ENCODE results near the gene XPR1.

XPR1 gene

DNA sequence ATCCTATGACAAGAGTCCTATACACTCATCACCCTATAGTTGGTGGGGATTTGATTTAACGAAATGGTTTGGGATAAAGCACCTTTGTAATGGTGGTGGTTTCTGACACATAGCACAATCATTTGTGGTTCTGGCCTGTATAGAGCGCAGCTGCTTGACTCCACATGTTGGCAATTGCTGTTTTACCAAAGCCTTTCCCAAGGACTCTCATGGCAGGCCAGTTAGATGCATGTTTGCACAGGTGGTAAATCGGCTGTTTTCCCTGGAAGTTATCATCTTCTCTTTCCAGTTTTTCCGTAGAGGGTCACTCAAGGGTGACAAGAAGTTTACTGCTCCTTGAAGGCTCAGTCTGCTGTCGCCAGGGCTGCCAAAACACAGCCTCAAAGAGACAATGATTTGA, 17.1 kb upstream of the XPR1 start:
- no peak for TF ChIP-seq TAF1 (IDR thresholded peaks at IDR 0.05; ENCODE audit: low read depth)
- TF ChIP-seq NFIC (IDR thresholded peaks at IDR 0.05): no peak
- no peak for TF ChIP-seq EGR1 (IDR thresholded peaks at IDR 0.05)
- TF ChIP-seq, protein P1, sequence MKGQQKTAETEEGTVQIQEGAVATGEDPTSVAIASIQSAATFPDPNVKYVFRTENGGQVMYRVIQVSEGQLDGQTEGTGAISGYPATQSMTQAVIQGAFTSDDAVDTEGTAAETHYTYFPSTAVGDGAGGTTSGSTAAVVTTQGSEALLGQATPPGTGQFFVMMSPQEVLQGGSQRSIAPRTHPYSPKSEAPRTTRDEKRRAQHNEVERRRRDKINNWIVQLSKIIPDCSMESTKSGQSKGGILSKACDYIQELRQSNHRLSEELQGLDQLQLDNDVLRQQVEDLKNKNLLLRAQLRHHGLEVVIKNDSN (IDR thresholded peaks at IDR 0.05): no peak
- no peak for TF ChIP-seq FOXM1 (IDR thresholded peaks at IDR 0.05; ENCODE audit: borderline replicate concordance, low read depth)
- TF ChIP-seq CREB1 (IDR thresholded peaks at IDR 0.05; ENCODE audit: low read depth): no peak
- TF ChIP-seq, protein P2, sequence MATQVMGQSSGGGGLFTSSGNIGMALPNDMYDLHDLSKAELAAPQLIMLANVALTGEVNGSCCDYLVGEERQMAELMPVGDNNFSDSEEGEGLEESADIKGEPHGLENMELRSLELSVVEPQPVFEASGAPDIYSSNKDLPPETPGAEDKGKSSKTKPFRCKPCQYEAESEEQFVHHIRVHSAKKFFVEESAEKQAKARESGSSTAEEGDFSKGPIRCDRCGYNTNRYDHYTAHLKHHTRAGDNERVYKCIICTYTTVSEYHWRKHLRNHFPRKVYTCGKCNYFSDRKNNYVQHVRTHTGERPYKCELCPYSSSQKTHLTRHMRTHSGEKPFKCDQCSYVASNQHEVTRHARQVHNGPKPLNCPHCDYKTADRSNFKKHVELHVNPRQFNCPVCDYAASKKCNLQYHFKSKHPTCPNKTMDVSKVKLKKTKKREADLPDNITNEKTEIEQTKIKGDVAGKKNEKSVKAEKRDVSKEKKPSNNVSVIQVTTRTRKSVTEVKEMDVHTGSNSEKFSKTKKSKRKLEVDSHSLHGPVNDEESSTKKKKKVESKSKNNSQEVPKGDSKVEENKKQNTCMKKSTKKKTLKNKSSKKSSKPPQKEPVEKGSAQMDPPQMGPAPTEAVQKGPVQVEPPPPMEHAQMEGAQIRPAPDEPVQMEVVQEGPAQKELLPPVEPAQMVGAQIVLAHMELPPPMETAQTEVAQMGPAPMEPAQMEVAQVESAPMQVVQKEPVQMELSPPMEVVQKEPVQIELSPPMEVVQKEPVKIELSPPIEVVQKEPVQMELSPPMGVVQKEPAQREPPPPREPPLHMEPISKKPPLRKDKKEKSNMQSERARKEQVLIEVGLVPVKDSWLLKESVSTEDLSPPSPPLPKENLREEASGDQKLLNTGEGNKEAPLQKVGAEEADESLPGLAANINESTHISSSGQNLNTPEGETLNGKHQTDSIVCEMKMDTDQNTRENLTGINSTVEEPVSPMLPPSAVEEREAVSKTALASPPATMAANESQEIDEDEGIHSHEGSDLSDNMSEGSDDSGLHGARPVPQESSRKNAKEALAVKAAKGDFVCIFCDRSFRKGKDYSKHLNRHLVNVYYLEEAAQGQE (IDR thresholded peaks at IDR 0.05; ENCODE audit: low read depth): no peak
- no peak for TF ChIP-seq EP300 (IDR thresholded peaks at IDR 0.05; ENCODE audit: borderline replicate concordance)
- TF ChIP-seq, protein P3, sequence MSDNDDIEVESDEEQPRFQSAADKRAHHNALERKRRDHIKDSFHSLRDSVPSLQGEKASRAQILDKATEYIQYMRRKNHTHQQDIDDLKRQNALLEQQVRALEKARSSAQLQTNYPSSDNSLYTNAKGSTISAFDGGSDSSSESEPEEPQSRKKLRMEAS (IDR thresholded peaks at IDR 0.05): no peak
- TF ChIP-seq TEAD4 (IDR thresholded peaks at IDR 0.05): no peak

DNA sequence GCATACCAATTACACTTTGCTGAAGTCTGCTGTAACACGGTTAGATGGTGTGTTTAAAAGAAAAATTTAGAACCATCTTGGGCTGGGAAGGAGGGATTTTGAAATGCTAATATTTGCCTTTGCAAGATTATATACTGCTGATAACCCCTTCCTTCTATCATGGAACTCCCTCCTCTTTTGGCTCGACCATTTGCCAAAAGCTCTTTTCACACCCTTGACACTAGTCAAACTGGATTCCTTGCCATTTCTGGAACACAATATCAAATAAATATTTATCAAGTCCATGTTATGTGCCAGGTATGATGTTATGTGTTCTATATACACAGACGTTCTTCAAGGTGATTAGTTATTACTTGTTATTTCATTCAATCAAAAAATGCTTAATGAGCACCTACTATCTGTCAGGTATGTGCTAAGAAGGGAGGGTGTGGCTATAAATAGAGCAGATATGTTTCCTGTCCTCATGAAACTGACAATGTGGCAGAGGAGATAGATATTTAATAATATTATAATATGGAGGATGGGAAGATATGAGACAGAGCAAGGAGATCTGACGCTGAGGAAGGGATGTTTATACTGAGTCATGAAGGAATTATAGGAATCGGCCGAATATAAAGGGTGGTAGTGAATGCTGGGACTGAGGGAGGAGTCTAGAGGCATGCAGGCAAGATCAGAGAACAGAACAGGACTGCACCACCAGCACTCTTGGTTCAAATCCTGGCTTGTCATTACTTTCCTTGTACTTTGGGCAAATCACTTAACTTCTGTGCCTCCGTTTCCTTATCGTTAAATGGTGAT, 16.1 kb upstream of the XPR1 start:
- TF ChIP-seq YY1 (IDR thresholded peaks at IDR 0.05; ENCODE audit: low read depth): no peak

DNA sequence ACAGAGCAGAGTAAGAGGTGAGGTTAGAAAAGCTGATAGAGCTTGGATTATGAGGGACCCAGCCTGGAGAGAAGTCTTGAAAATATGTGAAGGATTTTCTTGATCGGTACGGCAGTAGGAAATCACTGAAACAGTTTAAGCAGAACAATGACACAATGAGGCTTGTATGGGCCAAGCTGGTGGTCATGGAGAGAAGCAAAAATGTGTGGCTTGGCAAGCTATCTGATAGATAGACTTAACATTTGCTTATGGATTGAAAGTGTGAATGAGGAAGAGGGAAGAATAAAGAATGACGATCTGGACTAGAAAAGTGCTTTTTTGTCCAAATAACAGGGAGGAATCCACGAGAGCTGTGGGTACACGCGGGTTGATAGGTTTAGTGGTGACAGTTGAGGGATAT, 15.4 kb upstream of the XPR1 start:
- no peak for TF ChIP-seq EGR1 (IDR thresholded peaks at IDR 0.05)
- TF ChIP-seq, protein P1 (IDR thresholded peaks at IDR 0.05): no peak
- TF ChIP-seq NFIC (IDR thresholded peaks at IDR 0.05): no peak
- no peak for TF ChIP-seq ZBTB7A (IDR thresholded peaks at IDR 0.05; ENCODE audit: low read depth)
- TF ChIP-seq FOXM1 (IDR thresholded peaks at IDR 0.05; ENCODE audit: borderline replicate concordance, low read depth): no peak
- no peak for TF ChIP-seq TEAD4 (IDR thresholded peaks at IDR 0.05)

DNA sequence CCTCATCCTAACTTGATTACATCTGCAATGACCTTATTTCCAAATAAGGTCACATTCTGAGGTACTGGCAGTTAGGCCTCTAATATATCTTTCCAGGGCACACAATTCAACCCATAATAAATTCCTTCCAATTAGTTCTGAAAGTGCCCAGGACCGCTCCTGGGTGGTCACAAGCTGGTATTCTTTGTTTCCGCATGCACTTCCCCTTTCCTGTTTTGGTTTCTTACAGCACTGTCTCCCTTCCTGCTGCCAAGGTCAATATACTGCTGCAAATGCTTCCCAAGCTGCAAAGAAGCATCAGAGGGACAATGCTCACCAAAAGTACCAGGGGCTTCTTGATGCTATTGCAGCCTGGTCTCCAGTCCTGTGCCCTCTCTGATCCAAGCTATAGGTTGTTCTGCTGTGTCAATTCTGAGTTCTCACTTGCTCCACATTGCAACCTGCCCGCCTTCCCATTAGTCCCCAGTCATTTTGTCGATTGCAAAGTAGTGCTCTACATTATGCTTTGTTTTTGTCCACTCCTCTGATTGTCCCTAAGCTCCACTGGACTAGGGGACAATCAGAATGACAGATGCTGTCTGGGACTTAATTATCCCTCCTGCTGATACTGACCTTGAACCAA, 13.9 kb upstream of the XPR1 start:
- no peak for TF ChIP-seq YY1 (IDR thresholded peaks at IDR 0.05; ENCODE audit: low read depth)

DNA sequence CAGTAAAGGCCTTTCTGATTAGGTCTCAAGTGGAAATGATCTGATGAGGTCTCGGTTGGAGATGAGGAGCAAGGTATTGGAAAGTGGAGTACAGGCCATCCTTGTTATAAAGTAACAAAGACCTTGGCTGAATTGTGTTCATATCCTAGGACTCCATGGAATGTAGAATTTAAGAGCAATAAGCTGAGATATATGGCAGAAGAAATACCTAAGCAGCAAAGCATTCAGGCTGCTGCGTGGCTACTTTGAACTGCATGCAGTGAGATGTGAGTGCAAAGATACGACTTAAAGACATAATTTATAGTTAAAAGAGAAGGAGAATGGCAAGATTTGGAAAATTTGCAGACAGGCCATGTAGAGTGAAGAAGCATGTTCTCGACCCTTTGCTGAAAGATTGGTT, 11.2 kb upstream of the XPR1 start:
- TF ChIP-seq TCF12 (IDR thresholded peaks at IDR 0.05; ENCODE audit: low read depth): no peak
- TF ChIP-seq, protein P1 (IDR thresholded peaks at IDR 0.05): no peak
- no peak for TF ChIP-seq EP300 (IDR thresholded peaks at IDR 0.05; ENCODE audit: borderline replicate concordance)

DNA sequence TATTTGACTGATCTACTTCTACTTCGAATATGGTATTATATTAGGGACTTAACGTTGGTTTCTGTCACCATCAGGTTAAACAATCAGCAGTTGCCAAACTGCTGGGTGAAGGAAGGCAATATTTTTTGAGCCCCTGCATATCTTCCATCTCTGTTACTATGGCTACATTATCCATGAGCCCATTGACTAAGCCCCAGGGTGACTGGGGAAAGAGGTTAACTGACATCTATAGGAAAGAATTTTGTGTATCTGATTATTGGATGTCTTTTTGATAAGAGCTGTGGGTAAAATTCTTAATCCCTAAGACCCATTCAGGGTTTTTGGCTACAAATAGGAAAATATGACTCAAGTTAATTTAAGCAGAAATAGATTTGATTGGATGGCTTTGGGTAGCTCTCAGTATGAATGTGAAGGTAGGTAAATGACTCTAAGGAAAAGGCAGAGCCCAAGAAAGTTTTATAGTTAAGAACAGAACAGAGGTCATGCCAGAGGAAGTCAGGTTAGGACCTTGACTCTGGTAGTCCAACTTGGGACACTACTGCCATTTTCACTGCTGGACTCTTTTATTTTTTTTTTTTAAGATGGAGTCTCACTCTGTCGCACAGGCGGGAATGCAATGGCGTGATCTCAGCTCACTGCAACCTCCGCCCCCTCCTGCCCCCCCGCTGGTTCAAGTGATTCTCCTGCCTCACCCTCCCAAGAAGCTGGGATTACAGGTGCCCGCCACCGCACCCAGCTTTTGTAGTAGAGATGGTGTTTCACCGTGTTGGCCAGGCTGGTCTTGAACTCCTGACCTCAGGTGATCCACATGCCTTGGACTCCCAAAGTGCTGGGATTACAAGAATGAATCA, 8.9 kb upstream of the XPR1 start:
- TF ChIP-seq, protein P3 (IDR thresholded peaks at IDR 0.05): no peak
- TF ChIP-seq EGR1 (IDR thresholded peaks at IDR 0.05) (no peak), TAF1 (IDR thresholded peaks at IDR 0.05; ENCODE audit: low read depth) (no peak), FOXM1 (IDR thresholded peaks at IDR 0.05; ENCODE audit: borderline replicate concordance, low read depth) (no peak), TEAD4 (IDR thresholded peaks at IDR 0.05) (no peak), CREB1 (IDR thresholded peaks at IDR 0.05; ENCODE audit: low read depth) (no peak), ZBTB7A (IDR thresholded peaks at IDR 0.05; ENCODE audit: low read depth) (no peak), YY1 (IDR thresholded peaks at IDR 0.05; ENCODE audit: low read depth) (no peak), EP300 (IDR thresholded peaks at IDR 0.05; ENCODE audit: borderline replicate concordance) (no peak), RAD21 (IDR thresholded peaks at IDR 0.05; ENCODE audit: low read depth) (no peak), CEBPB (IDR thresholded peaks at IDR 0.05) (no peak), NFIC (IDR thresholded peaks at IDR 0.05) (no peak), TCF12 (IDR thresholded peaks at IDR 0.05; ENCODE audit: low read depth) (no peak)
- TF ChIP-seq, protein P2 (IDR thresholded peaks at IDR 0.05; ENCODE audit: low read depth): no peak
- TF ChIP-seq, protein P1 (IDR thresholded peaks at IDR 0.05): no peak

Data from Ishikawa (cell line).